A549 (cell line): ENCODE measurements around the gene UQCC2. TPM values are rescaled to one million over a fixed set of nuclear protein-coding genes. Genes with fewer than 3 reads are reported as not detected.

Source experiments
- ATAC-seq, 2 experiments: fragments of 200-7000 bp in 1 of 2; fragments of >200 bp in 1 of 2; cut with Nextera tagmentation in 1 of 2; cut with Tn5 transposase in 1 of 2; 3 replicates each; pipeline versions ENCODE4 v1.8.0 to v1.9.1; 2018 to 2020; ENCODE audit warnings: mild to moderate bottlenecking in 1 of 2, moderate library complexity in 1 of 2
- CTCF ChIA-PET: fragments of 300-600 bp; sonication (Branson Sonifier 250); formaldehyde crosslinking; extraction: SDS; loops from one replicate; lab custom pipeline; 2021; ENCODE audit warnings: antibody characterized with exemption, inconsistent platforms; lab: Yijun Ruan, JAX
- POLR2A ChIA-PET: fragments of 350-600 bp; formaldehyde crosslinking; extraction: SDS; loops from one replicate; lab custom pipeline; 2021; ENCODE audit warnings: antibody characterized with exemption, inconsistent platforms; lab: Yijun Ruan, JAX
- DNase-seq, 2 experiments: peaks; one replicate each; pipeline versions ENCODE4 v3.0.0 to v3.0.0-alpha.2; 2011 to 2016; ENCODE audit warnings: low read depth in 1 of 2, low spot score in 1 of 2
- FAIRE-seq: peaks from 2 replicates; lab custom pipeline; 2011; peaks lifted over from hg19 to GRCh38; lab: Jason Lieb, UNC
- H3K27ac ChIP-seq, 2 experiments: fragments of >200 bp; sonication (Bioruptor Twin); formaldehyde crosslinking; 3 replicates each; pipeline ENCODE4 v1.5.1; 2016 to 2017
- H3K4me1 ChIP-seq: fragments of >200 bp; sonication (Bioruptor Twin); formaldehyde crosslinking; 3 replicates; pipeline ENCODE4 v1.6.1; 2016
- H3K4me2 ChIP-seq: fragments of >200 bp; sonication (Bioruptor Twin); formaldehyde crosslinking; 3 replicates; pipeline ENCODE4 v1.6.1; 2016
- H3K4me3 ChIP-seq: fragments of >200 bp; sonication (Bioruptor Twin); formaldehyde crosslinking; 3 replicates; pipeline ENCODE4 v1.5.1; 2016
- H3K9me3 ChIP-seq: fragments of >200 bp; sonication (Bioruptor Twin); formaldehyde crosslinking; 3 replicates; pipeline ENCODE4 v1.6.1; 2016
- ATOH8 ChIP-seq: fragments of 250-450 bp; sonication (Bioruptor Pico); IDR thresholded peaks from 2 replicates; pipeline ENCODE4 v1.5.0; 2020; ENCODE audit warnings: low read depth, mild to moderate bottlenecking, moderate library complexity
- BCL3 ChIP-seq: fragments of >200 bp; sonication (Bioruptor Twin); formaldehyde crosslinking; IDR thresholded peaks from 3 replicates; pipeline ENCODE4 v1.6.1; 2016
- CHD4 ChIP-seq: fragments of 200-600 bp; sonication (generic); IDR thresholded peaks from 2 replicates; pipeline ENCODE4 v1.6.1; 2016; ENCODE audit warnings: antibody characterized with exemption, mild to moderate bottlenecking, borderline replicate concordance
- HES2 ChIP-seq: fragments of >200 bp; sonication (Bioruptor Twin); formaldehyde crosslinking; IDR thresholded peaks from 2 replicates; pipeline ENCODE4 v1.6.1; 2016
- HOXA7 ChIP-seq: fragments of 250-450 bp; sonication (Bioruptor Pico); IDR thresholded peaks from 2 replicates; pipeline ENCODE4 v1.5.0; 2020; ENCODE audit warnings: mild to moderate bottlenecking, moderate library complexity
- HOXB13 ChIP-seq: fragments of 250-450 bp; sonication (Bioruptor Pico); IDR thresholded peaks from 2 replicates; pipeline ENCODE4 v1.5.0; 2020; ENCODE audit warnings: low read depth, mild to moderate bottlenecking, moderate library complexity
- MAFK ChIP-seq: fragments of 450-650 bp; IDR thresholded peaks from 2 replicates; pipeline ENCODE4 v1.6.1; 2014; ENCODE audit not compliant: partially characterized antibody
- MAZ ChIP-seq: fragments of 150-350 bp; IDR thresholded peaks from 2 replicates; pipeline ENCODE4 v1.6.1; 2014; ENCODE audit warnings: antibody characterized with exemption, low read depth, low read length, borderline replicate concordance
- NPAS2 ChIP-seq: fragments of 250-450 bp; sonication (Bioruptor Pico); IDR thresholded peaks from 2 replicates; pipeline ENCODE4 v1.8.0; 2022; ENCODE audit warnings: mild to moderate bottlenecking, moderate library complexity, borderline replicate concordance
- PBX3 ChIP-seq: IDR thresholded peaks from 2 replicates; pipeline ENCODE4 v1.6.1; 2012
- RAD21 ChIP-seq, 2 experiments: fragments of >200 bp in 1 of 2; sonication (Bioruptor Twin) in 1 of 2; formaldehyde crosslinking in 1 of 2; IDR thresholded peaks in 1 of 2; conservative IDR thresholded peaks in 1 of 2; 2 replicates in 1 of 2; 3 replicates in 1 of 2; pipeline ENCODE4 v1.6.1; 2012 to 2018; ENCODE audit warnings: inconsistent platforms in 1 of 2
- REST ChIP-seq: fragments of 200-600 bp; sonication (generic); IDR thresholded peaks from 2 replicates; pipeline ENCODE4 v1.6.1; 2016; ENCODE audit warnings: antibody characterized with exemption, mild to moderate bottlenecking, moderate library complexity
- SMC3 ChIP-seq: fragments of >200 bp; sonication (Bioruptor Twin); formaldehyde crosslinking; IDR thresholded peaks from 3 replicates; pipeline ENCODE4 v1.6.1; 2018; ENCODE audit warnings: inconsistent platforms
- ZNF302 ChIP-seq: fragments of 250-450 bp; sonication (Bioruptor Pico); IDR thresholded peaks from 2 replicates; pipeline ENCODE4 v1.9.0; 2021; ENCODE audit warnings: inconsistent platforms, mild to moderate bottlenecking, moderate library complexity
- WGBS: methylation state at CpG from one replicate; pipeline ENCODE4 v1.1.6; 2017; ENCODE audit errors: missing lambda C conversion rate; 5-methylcytosine and 5-hydroxymethylcytosine counted together
- polyA plus RNA-seq, 4 experiments: library from polyadenylated mRNA; depleted of rRNA in 3 of 4; stranded (reverse); fragments of >200 nt; fragmentation: RNase III in 1 of 4; extraction: RNeasy Plus Mini Kit Qiagen cat#74134 plus additional on column Dnase treatment in 1 of 4; gene quantifications; 2 replicates in 3 of 4; 3 replicates in 1 of 4; pipeline ENCODE4 v1.2.3, GENCODE V29; 2011 to 2017

The UQCC2 gene
- polyA plus RNA-seq, 2 of the 4 experiments (the other 2 are of a cell fraction) = 65.5 to 82.0 TPM

GRCh38 chr6:33697845-33698244, 13.7 kb downstream of the UQCC2 start:
- no peak for ATAC-seq
- FAIRE-seq = no peak
- CTCF ChIA-PET = interaction anchor here (0.7 to 1.6 kb wide), 6 partner anchors 13 to 118 kb away, joined by 3 to 6 read pairs (median 3); partner anchors contain the start of genes BAK1 and UQCC2
- no peaks in the 10 kb centered on the region for H3K9me3 ChIP-seq
- WGBS = 98% methylated on average over 6 of the region's 10 CpGs
- H3K4me1 ChIP-seq = peaks cover 31% of the 10 kb centered on the region
- H3K4me3 ChIP-seq = no peak overlapping the region
- no peak for DNase-seq
- no peak overlapping the region for H3K27ac ChIP-seq
- H3K4me2 ChIP-seq = no peak overlapping the region
- POLR2A ChIA-PET = no interaction called here
- TF ChIP-seq MAZ = no peak
- no peak for TF ChIP-seq PBX3
- TF ChIP-seq CHD4 = no peak
- TF ChIP-seq HES2 = no peak
- TF ChIP-seq NPAS2 (CRISPR knock-in tag) = no peak
- TF ChIP-seq MAFK = no peak
- no peak for TF ChIP-seq HOXB13 (CRISPR knock-in tag)
- TF ChIP-seq SMC3 = no peak
- TF ChIP-seq REST = no peak
- TF ChIP-seq RAD21 (conservative IDR thresholded peaks at IDR 0.05 in 1 of 2, IDR thresholded peaks at IDR 0.05 in 1 of 2) = no peak
- no peak for TF ChIP-seq BCL3

GRCh38 chr6:33696548-33697518, 14.7 kb downstream of the UQCC2 start:
- ChIA-PET CTCF (interaction anchor here (0.7 to 1.6 kb wide), 8 partner anchors 14 to 117 kb away, joined by 3 to 6 read pairs (median 3); partner anchors contain the start of genes BAK1 and UQCC2), POLR2A (no interaction called here)
- peak in 1 of 2 experiments; percentile 4; a peak in 2 of 6 replicates for ATAC-seq
- TF ChIP-seq HOXA7 (CRISPR knock-in tag) (no peak), ZNF302 (CRISPR knock-in tag) (no peak), ATOH8 (CRISPR knock-in tag) (no peak)
- H3K4me1 ChIP-seq = peaks cover 31% of the 10 kb centered on the region
- H3K27ac ChIP-seq = peak overlapping the region in 1 of 2 experiments; percentile 26; a peak in 3 of 6 replicates
- DNase-seq = no peak
- no peak overlapping the region for H3K4me3 ChIP-seq
- H3K4me2 ChIP-seq = 0 out of 3 replicates have a peak overlapping the region, but pooled peaks have one; percentile 12
- FAIRE-seq = no peak
- 71% methylated on average over 14 of the region's 15 CpGs for WGBS
- H3K9me3 ChIP-seq = no peaks in the 10 kb centered on the region
